Natural killer cell (primary cell): ENCODE data around the gene MARCHF10. TPM values are rescaled to one million over a fixed set of nuclear protein-coding genes. Genes with fewer than 3 reads are reported as not detected.

ENCODE experiments used
- ATAC-seq, 3 donors: fragments of 150-1000 bp in 2 of 3; fragments of 200-7000 bp in 1 of 3; cut with Tn5 transposase; 1 replicate in 1 of 3; 2 replicates in 2 of 3; pipeline ENCODE4 v1.10.0; 2021; ENCODE audit warnings: mild to moderate bottlenecking in 2 of 3, moderate library complexity in 2 of 3
- DNase-seq, 2 donors: peaks; one replicate each; pipeline versions ENCODE4 v3.0.0 to v3.0.0-alpha.2; 2013 to 2021; ENCODE audit warnings: mixed read lengths in 1 of 2
- H3K27ac ChIP-seq: one replicate; pipeline ENCODE4 v1.5.1; 2013; ENCODE audit warnings: mild to moderate bottlenecking, low read length
- H3K27me3 ChIP-seq: one replicate; pipeline ENCODE4 v1.6.1; 2013; ENCODE audit warnings: low read length; ENCODE audit not compliant: control insufficient read depth, insufficient read depth
- H3K36me3 ChIP-seq: one replicate; pipeline ENCODE4 v1.6.1; 2013; ENCODE audit warnings: low read length; ENCODE audit not compliant: control insufficient read depth, insufficient read depth
- H3K4me1 ChIP-seq: one replicate; pipeline ENCODE4 v1.6.1; 2013; ENCODE audit warnings: low read length; ENCODE audit not compliant: control insufficient read depth, insufficient read depth
- H3K4me3 ChIP-seq: one replicate; pipeline ENCODE4 v1.5.1; 2013; ENCODE audit warnings: low read length
- H3K9me3 ChIP-seq: one replicate; pipeline ENCODE4 v1.6.1; 2013; ENCODE audit warnings: low read length; ENCODE audit not compliant: control insufficient read depth, insufficient read depth
- H3K27ac Mint-ChIP-seq, 2 donors: one replicate each; pipeline ENCODE4 v1.8.0; 2022; ENCODE audit warnings: mild to moderate bottlenecking in 2 of 2, mixed read lengths in 2 of 2, moderate library complexity in 1 of 2
- H3K27me3 Mint-ChIP-seq, 2 donors: one replicate each; pipeline ENCODE4 v1.8.0; 2022; ENCODE audit warnings: low read depth in 2 of 2, mixed read lengths in 2 of 2
- H3K36me3 Mint-ChIP-seq: one replicate; pipeline ENCODE4 v1.8.0; 2022; ENCODE audit warnings: mixed read lengths
- H3K4me1 Mint-ChIP-seq, 2 donors: one replicate each; pipeline ENCODE4 v1.8.0; 2022; ENCODE audit warnings: mixed read lengths in 2 of 2
- H3K4me3 Mint-ChIP-seq: one replicate; pipeline ENCODE4 v1.8.0; 2022; ENCODE audit warnings: mild to moderate bottlenecking, moderate library complexity, mixed read lengths
- H3K9me3 Mint-ChIP-seq, 2 donors: one replicate each; pipeline ENCODE4 v1.8.0; 2022; ENCODE audit warnings: mixed read lengths in 2 of 2
- WGBS: methylation state at CpG from one replicate; pipeline ENCODE4 v1.1.7; 2013; ENCODE audit warnings: missing lambda C conversion rate; ENCODE audit not compliant: insufficient coverage; 5-methylcytosine and 5-hydroxymethylcytosine counted together
- intact Hi-C: fragments of 100-400 bp; cut with micrococcal nuclease; formaldehyde crosslinking; loops from one replicate; pipeline ENCODE4 v1.14.2; 2022
- total RNA-seq, 4 donors: library from RNA; stranded (reverse); fragments of 120-200 nt in 1 of 4; gene quantifications; one replicate each; pipeline versions ENCODE4 v1.2.3 to v1.2.4, GENCODE V29; 2013 to 2022
- TF ChIP-seq, protein P1 (sequence below): fragments of 200-600 bp; IDR thresholded peaks from one replicate; pipeline ENCODE4 v1.8.0; 2022; ENCODE audit warnings: antibody characterized with exemption

MARCHF10 gene
- total RNA-seq, 3 donors from 2014 or later (not counting 1 experiment from before 2014, with no cell fraction given), result 0.35 to 1.2 (median 0.40) TPM

DNA sequence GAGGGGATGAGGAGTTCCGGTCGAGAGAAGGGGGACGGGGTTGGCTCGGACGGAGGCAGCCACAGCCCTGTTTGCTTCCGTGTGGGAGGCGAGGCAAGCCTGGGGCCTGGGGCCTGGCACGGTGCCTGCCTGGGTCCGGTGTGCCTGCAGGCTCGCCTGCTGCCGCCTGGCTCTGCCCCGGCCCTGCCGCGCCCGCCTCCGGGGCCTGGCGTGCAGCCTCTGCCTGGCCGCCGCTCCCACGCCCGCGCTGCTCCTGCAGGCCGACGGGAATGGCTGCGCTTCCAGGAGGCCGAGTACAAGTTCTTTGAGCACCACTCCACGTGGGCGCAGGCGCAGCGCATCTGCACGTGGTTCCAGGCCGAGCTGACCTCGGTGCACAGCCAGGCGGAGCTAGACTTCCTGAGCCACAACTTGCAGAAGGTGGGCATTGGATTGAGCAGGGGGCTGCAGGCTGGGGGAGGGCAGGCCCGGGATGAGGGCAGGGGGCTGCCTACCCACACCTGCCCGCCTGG, 127.5 kb downstream of the MARCHF10 start:
- Histone ChIP-seq H3K27me3 (no peaks in the 10 kb centered on the region), H3K36me3 (no peaks in the 10 kb centered on the region), H3K9me3 (no peaks in the 10 kb centered on the region), H3K4me1 (no peaks in the 10 kb centered on the region), H3K4me3 (no peak overlapping the region), H3K27ac (no peak overlapping the region)
- Mint-ChIP-seq H3K9me3 (no peaks in the 10 kb centered on the region), H3K4me3 (no peak overlapping the region), H3K36me3 (no peaks in the 10 kb centered on the region), H3K27ac (no peak overlapping the region), H3K4me1 (no peaks in the 10 kb centered on the region), H3K27me3 (no peaks in the 10 kb centered on the region)
- DNase-seq, result no peak
- intact Hi-C loops, result no loop called here
- 92% methylated on average over 36 of the region's 36 CpGs for WGBS
- TF ChIP-seq, protein P1, sequence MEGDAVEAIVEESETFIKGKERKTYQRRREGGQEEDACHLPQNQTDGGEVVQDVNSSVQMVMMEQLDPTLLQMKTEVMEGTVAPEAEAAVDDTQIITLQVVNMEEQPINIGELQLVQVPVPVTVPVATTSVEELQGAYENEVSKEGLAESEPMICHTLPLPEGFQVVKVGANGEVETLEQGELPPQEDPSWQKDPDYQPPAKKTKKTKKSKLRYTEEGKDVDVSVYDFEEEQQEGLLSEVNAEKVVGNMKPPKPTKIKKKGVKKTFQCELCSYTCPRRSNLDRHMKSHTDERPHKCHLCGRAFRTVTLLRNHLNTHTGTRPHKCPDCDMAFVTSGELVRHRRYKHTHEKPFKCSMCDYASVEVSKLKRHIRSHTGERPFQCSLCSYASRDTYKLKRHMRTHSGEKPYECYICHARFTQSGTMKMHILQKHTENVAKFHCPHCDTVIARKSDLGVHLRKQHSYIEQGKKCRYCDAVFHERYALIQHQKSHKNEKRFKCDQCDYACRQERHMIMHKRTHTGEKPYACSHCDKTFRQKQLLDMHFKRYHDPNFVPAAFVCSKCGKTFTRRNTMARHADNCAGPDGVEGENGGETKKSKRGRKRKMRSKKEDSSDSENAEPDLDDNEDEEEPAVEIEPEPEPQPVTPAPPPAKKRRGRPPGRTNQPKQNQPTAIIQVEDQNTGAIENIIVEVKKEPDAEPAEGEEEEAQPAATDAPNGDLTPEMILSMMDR, result no peak
- no peak for ATAC-seq

DNA sequence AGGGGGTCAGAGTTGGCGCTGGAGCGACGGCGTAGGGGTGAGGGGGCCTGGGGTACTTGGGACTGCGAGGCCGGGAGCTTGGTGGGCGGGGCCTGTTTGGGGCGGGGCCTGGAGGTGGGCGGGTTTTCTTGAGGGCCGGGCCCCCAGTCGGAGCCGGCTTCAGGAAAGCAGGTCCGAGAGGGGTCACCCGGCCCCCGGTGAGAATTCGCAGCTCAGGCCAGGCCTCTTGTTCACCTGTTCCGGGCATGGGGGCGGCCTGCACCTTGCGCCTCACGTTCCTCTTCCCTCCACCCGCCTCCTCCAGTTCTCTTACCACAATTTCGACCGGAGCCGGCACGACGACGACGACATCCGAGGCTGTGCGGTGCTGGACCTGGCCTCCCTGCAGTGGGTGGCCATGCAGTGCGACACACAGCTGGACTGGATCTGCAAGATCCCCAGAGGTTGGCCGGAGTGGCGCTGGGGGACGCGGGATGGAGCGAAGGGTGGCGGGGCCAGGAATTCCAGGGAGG, 128.2 kb downstream of the MARCHF10 start:
- Histone ChIP-seq H3K27ac (no peak overlapping the region), H3K4me1 (no peaks in the 10 kb centered on the region), H3K4me3 (no peak overlapping the region), H3K27me3 (no peaks in the 10 kb centered on the region), H3K9me3 (no peaks in the 10 kb centered on the region), H3K36me3 (no peaks in the 10 kb centered on the region)
- intact Hi-C loops, result no loop called here
- no peak overlapping the region for H3K4me3 Mint-ChIP-seq
- DNase-seq (no peak), ATAC-seq (no peak)
- H3K27ac Mint-ChIP-seq, result no peak overlapping the region
- 95% methylated on average over 37 of the region's 37 CpGs for WGBS
- TF ChIP-seq, protein P1, result no peak
- H3K27me3 Mint-ChIP-seq, result no peaks in the 10 kb centered on the region
- no peaks in the 10 kb centered on the region for H3K4me1 Mint-ChIP-seq
- no peaks in the 10 kb centered on the region for H3K36me3 Mint-ChIP-seq
- H3K9me3 Mint-ChIP-seq, result no peaks in the 10 kb centered on the region

DNA sequence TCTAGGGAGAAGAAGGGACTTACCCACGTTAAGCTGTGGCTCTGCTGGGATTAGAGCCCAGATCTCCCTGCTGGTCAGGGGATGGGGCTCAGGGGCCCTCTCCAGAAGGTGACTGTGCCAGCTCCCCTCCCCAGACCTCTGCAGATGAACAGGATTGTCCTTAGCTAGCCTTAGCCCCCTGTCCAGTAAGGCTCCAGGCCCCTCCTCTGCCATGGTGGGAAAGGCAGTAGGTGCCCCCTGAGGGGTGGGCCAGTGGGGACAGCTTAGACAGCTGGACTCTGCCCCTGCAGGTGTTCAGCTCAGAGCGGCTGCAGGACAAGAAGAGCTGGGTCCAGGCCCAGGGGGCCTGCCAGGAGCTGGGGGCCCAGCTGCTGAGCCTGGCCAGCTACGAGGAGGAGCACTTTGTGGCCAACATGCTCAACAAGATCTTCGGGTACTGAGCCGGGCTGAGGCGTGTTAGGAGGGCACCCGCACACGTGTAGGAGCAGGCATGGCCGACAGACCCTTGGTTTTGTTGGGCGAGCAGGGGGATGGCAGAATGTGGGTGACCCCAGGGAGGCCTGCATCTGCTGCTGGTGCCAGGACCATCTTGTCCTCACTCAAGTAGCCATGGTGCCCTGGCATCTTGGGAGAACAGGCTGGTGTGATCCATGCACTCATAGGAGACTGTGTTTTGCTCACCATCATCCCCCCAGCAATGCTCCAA, 129.7 kb downstream of the MARCHF10 start:
- H3K4me3 ChIP-seq, result no peak overlapping the region
- no peak for DNase-seq
- ATAC-seq, result no peak
- H3K36me3 Mint-ChIP-seq, result no peaks in the 10 kb centered on the region
- no peak overlapping the region for H3K4me3 Mint-ChIP-seq
- intact Hi-C loops, result no loop called here
- TF ChIP-seq, protein P1, result no peak
- no peaks in the 10 kb centered on the region for H3K36me3 ChIP-seq
- H3K9me3 Mint-ChIP-seq, result no peaks in the 10 kb centered on the region
- no peak overlapping the region for H3K27ac ChIP-seq
- no peaks in the 10 kb centered on the region for H3K4me1 ChIP-seq
- H3K27me3 ChIP-seq, result no peaks in the 10 kb centered on the region
- H3K4me1 Mint-ChIP-seq, result no peaks in the 10 kb centered on the region
- H3K27me3 Mint-ChIP-seq, result no peaks in the 10 kb centered on the region
- no peak overlapping the region for H3K27ac Mint-ChIP-seq
- H3K9me3 ChIP-seq, result no peaks in the 10 kb centered on the region
- WGBS, result 91% methylated on average over 10 of the region's 10 CpGs
